Spleen (tissue), 7 donors: ENCODE results near the gene LDLRAD4.
"Not testable (repeated sequence)": the region's sequence is repeated elsewhere in the genome, so short reads cannot be mapped to it uniquely, and the experiment has no call there.

Experiments
- POLR2A ChIP-seq, 3 donors: fragments of 450-650 bp; IDR thresholded peaks; one replicate each; pipeline ENCODE4 v1.5.1; 2017; ENCODE audit warnings: antibody characterized with exemption in 3 of 3, mild to moderate bottlenecking in 1 of 3
- POLR2AphosphoS5 ChIP-seq, 3 donors: sonication (generic); formaldehyde crosslinking; IDR thresholded peaks; one replicate each; pipeline ENCODE4 v1.5.1; 2017; ENCODE audit warnings: antibody characterized with exemption in 3 of 3
- TF ChIP-seq, protein P1 (sequence below), 11 experiments: fragments of 200-600 bp in 7 of 11; fragments of 450-650 bp in 4 of 11; sonication (generic) in 4 of 11; IDR thresholded peaks in 8 of 11; conservative IDR thresholded peaks in 3 of 11; 1 replicate in 7 of 11; 2 replicates in 4 of 11; pipeline versions ENCODE4 v1.4.0 to v1.8.0; 2016 to 2021; ENCODE audit warnings: antibody characterized with exemption in 11 of 11, inconsistent platforms in 4 of 11, mild to moderate bottlenecking in 1 of 11
- donor health status: DM: no; HTN: no; CAD: no; lungs with moderate emphysema.
- donor health status: DM: no; HTN: no; CAD: no.
- donor health status: DM: no; HTN: no; CAD: no.

DNA sequence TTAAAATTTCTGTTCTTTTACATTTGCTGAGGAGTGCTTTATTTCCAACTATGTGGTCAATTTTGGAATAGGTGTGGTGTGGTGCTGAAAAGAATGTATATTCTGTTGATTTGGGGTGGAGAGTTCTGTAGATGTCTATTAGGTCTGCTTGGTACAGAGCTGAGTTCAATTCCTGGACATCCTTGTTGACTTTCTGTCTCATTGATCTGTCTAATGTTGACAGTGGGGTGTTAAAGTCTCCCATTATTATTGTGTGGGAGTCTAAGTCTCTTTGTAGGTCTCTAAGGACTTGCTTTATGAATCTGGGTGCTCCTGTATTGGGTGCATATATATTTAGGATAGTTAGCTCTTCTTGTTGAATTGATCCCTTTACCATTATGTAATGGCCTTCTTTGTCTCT, 127.9 kb downstream of the LDLRAD4 start:
- not testable (repeated sequence) for TF ChIP-seq POLR2A, POLR2AphosphoS5 (IDR thresholded peaks at IDR 0.05)
- TF ChIP-seq, protein P1, sequence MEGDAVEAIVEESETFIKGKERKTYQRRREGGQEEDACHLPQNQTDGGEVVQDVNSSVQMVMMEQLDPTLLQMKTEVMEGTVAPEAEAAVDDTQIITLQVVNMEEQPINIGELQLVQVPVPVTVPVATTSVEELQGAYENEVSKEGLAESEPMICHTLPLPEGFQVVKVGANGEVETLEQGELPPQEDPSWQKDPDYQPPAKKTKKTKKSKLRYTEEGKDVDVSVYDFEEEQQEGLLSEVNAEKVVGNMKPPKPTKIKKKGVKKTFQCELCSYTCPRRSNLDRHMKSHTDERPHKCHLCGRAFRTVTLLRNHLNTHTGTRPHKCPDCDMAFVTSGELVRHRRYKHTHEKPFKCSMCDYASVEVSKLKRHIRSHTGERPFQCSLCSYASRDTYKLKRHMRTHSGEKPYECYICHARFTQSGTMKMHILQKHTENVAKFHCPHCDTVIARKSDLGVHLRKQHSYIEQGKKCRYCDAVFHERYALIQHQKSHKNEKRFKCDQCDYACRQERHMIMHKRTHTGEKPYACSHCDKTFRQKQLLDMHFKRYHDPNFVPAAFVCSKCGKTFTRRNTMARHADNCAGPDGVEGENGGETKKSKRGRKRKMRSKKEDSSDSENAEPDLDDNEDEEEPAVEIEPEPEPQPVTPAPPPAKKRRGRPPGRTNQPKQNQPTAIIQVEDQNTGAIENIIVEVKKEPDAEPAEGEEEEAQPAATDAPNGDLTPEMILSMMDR (IDR thresholded peaks at IDR 0.05 in 8 of 11, conservative IDR thresholded peaks at IDR 0.05 in 3 of 11), result not testable (repeated sequence)
